ENCODE data around the gene EPN3.

EPN3 gene

GRCh38 chr17:50560931-50561745, 28.6 kb downstream of the EPN3 start:
- no peak for DNase-seq (ENCODE audit: insufficient read length, low spot score)
- FAIRE-seq = no peak
- no peak for TF ChIP-seq POLR2AphosphoS5 (IDR thresholded peaks at IDR 0.05; ENCODE audit: low read depth, low read length)
- TF ChIP-seq TAF1 (IDR thresholded peaks at IDR 0.05; ENCODE audit: low read depth, low read length) = no peak
- TF ChIP-seq POLR2A (IDR thresholded peaks at IDR 0.05; ENCODE audit: low read depth, low read length) = no peak
- no peak for TF ChIP-seq PAX5 (IDR thresholded peaks at IDR 0.05; ENCODE audit: insufficient read depth, low read length, severe bottlenecking)
- TF ChIP-seq POU2F2 (IDR thresholded peaks at IDR 0.05; ENCODE audit: low read depth, low read length) = no peak
- no peak for TF ChIP-seq SPI1 (IDR thresholded peaks at IDR 0.05; ENCODE audit: low read depth, low read length)

GRCh38 chr17:50561746-50562141, 29.2 kb downstream of the EPN3 start:
- FAIRE-seq (no peak), DNase-seq (ENCODE audit: insufficient read length, low spot score) (no peak)
- TF ChIP-seq POU2F2 (IDR thresholded peaks at IDR 0.05; ENCODE audit: low read depth, low read length) = no peak
- no peak for TF ChIP-seq PAX5 (IDR thresholded peaks at IDR 0.05; ENCODE audit: insufficient read depth, low read length, severe bottlenecking)
- TF ChIP-seq POLR2A (IDR thresholded peaks at IDR 0.05; ENCODE audit: low read depth, low read length) = no peak
- no peak for TF ChIP-seq POLR2AphosphoS5 (IDR thresholded peaks at IDR 0.05; ENCODE audit: low read depth, low read length)
- no peak for TF ChIP-seq TAF1 (IDR thresholded peaks at IDR 0.05; ENCODE audit: low read depth, low read length)
- no peak for TF ChIP-seq SPI1 (IDR thresholded peaks at IDR 0.05; ENCODE audit: low read depth, low read length)

- TF ChIP-seq POLR2AphosphoS5 (IDR thresholded peaks at IDR 0.05; ENCODE audit: low read depth, low read length) = no peak
- no peak for TF ChIP-seq POU2F2 (IDR thresholded peaks at IDR 0.05; ENCODE audit: low read depth, low read length)
- TF ChIP-seq TAF1 (IDR thresholded peaks at IDR 0.05; ENCODE audit: low read depth, low read length) = no peak
- no peak for TF ChIP-seq PAX5 (IDR thresholded peaks at IDR 0.05; ENCODE audit: insufficient read depth, low read length, severe bottlenecking)
- no peak for TF ChIP-seq POLR2A (IDR thresholded peaks at IDR 0.05; ENCODE audit: low read depth, low read length)
- TF ChIP-seq SPI1 (IDR thresholded peaks at IDR 0.05; ENCODE audit: low read depth, low read length) = no peak
- DNase-seq (ENCODE audit: insufficient read length, low spot score) (no peak), FAIRE-seq (no peak)
These were observed 29.9 kb downstream of the EPN3 start for GRCh38 chr17:50562242-50563091.

- FAIRE-seq (no peak), DNase-seq (ENCODE audit: insufficient read length, low spot score) (no peak)
- TF ChIP-seq SPI1 (IDR thresholded peaks at IDR 0.05; ENCODE audit: low read depth, low read length) (no peak), POLR2AphosphoS5 (IDR thresholded peaks at IDR 0.05; ENCODE audit: low read depth, low read length) (no peak), POU2F2 (IDR thresholded peaks at IDR 0.05; ENCODE audit: low read depth, low read length) (no peak), POLR2A (IDR thresholded peaks at IDR 0.05; ENCODE audit: low read depth, low read length) (no peak), TAF1 (IDR thresholded peaks at IDR 0.05; ENCODE audit: low read depth, low read length) (no peak), PAX5 (IDR thresholded peaks at IDR 0.05; ENCODE audit: insufficient read depth, low read length, severe bottlenecking) (no peak)
These were observed 30.6 kb downstream of the EPN3 start for GRCh38 chr17:50563092-50563511.

GRCh38 chr17:50564916-50565315, 32.4 kb downstream of the EPN3 start:
- no peak for DNase-seq (ENCODE audit: insufficient read length, low spot score)
- FAIRE-seq = no peak
- TF ChIP-seq POLR2AphosphoS5 (IDR thresholded peaks at IDR 0.05; ENCODE audit: low read depth, low read length) (no peak), POU2F2 (IDR thresholded peaks at IDR 0.05; ENCODE audit: low read depth, low read length) (no peak), SPI1 (IDR thresholded peaks at IDR 0.05; ENCODE audit: low read depth, low read length) (no peak), POLR2A (IDR thresholded peaks at IDR 0.05; ENCODE audit: low read depth, low read length) (no peak), PAX5 (IDR thresholded peaks at IDR 0.05; ENCODE audit: insufficient read depth, low read length, severe bottlenecking) (no peak), TAF1 (IDR thresholded peaks at IDR 0.05; ENCODE audit: low read depth, low read length) (no peak)

GRCh38 chr17:50565402-50566350, 33.1 kb downstream of the EPN3 start:
- FAIRE-seq (no peak), DNase-seq (ENCODE audit: insufficient read length, low spot score) (no peak)
- TF ChIP-seq PAX5 (IDR thresholded peaks at IDR 0.05; ENCODE audit: insufficient read depth, low read length, severe bottlenecking) (no peak), POLR2A (IDR thresholded peaks at IDR 0.05; ENCODE audit: low read depth, low read length) (no peak), TAF1 (IDR thresholded peaks at IDR 0.05; ENCODE audit: low read depth, low read length) (no peak), SPI1 (IDR thresholded peaks at IDR 0.05; ENCODE audit: low read depth, low read length) (no peak), POLR2AphosphoS5 (IDR thresholded peaks at IDR 0.05; ENCODE audit: low read depth, low read length) (no peak), POU2F2 (IDR thresholded peaks at IDR 0.05; ENCODE audit: low read depth, low read length) (no peak)

- FAIRE-seq (no peak), DNase-seq (ENCODE audit: insufficient read length, low spot score) (no peak)
- TF ChIP-seq TAF1 (IDR thresholded peaks at IDR 0.05; ENCODE audit: low read depth, low read length) = no peak
- TF ChIP-seq POLR2A (IDR thresholded peaks at IDR 0.05; ENCODE audit: low read depth, low read length) = no peak
- TF ChIP-seq POLR2AphosphoS5 (IDR thresholded peaks at IDR 0.05; ENCODE audit: low read depth, low read length) = no peak
- TF ChIP-seq PAX5 (IDR thresholded peaks at IDR 0.05; ENCODE audit: insufficient read depth, low read length, severe bottlenecking) = no peak
- TF ChIP-seq SPI1 (IDR thresholded peaks at IDR 0.05; ENCODE audit: low read depth, low read length) = no peak
These were observed 34.4 kb downstream of the EPN3 start for GRCh38 chr17:50566886-50567285.

GRCh38 chr17:50568659-50569058, 36.1 kb downstream of the EPN3 start:
- no peak for FAIRE-seq
- TF ChIP-seq POLR2A (IDR thresholded peaks at IDR 0.05; ENCODE audit: low read depth, low read length) (no peak), POU2F2 (IDR thresholded peaks at IDR 0.05; ENCODE audit: low read depth, low read length) (no peak), POLR2AphosphoS5 (IDR thresholded peaks at IDR 0.05; ENCODE audit: low read depth, low read length) (no peak), SPI1 (IDR thresholded peaks at IDR 0.05; ENCODE audit: low read depth, low read length) (no peak), TAF1 (IDR thresholded peaks at IDR 0.05; ENCODE audit: low read depth, low read length) (no peak), PAX5 (IDR thresholded peaks at IDR 0.05; ENCODE audit: insufficient read depth, low read length, severe bottlenecking) (no peak)
- no peak for DNase-seq (ENCODE audit: insufficient read length, low spot score)
